Measurements from ENCODE around the gene RPL5.
"Not testable (repeated sequence)": the region's sequence is repeated elsewhere in the genome, so short reads cannot be mapped to it uniquely, and the experiment has no call there.

RPL5 gene

GRCh38 chr1:92831762-92832536 is at the start of gene RPL5:
RPL5 (plus strand) TSS chr1:92832040; CDS start chr1:92832115, 75 bp downstream.
- H3K4me3 ChIP-seq (ENCODE audit: control insufficient read depth, low read depth, low read length): peak within 1 kb of the TSS; percentile 82
- peak; percentile 86 for DNase-seq (ENCODE audit: low read depth)
- TF ChIP-seq, protein P1, sequence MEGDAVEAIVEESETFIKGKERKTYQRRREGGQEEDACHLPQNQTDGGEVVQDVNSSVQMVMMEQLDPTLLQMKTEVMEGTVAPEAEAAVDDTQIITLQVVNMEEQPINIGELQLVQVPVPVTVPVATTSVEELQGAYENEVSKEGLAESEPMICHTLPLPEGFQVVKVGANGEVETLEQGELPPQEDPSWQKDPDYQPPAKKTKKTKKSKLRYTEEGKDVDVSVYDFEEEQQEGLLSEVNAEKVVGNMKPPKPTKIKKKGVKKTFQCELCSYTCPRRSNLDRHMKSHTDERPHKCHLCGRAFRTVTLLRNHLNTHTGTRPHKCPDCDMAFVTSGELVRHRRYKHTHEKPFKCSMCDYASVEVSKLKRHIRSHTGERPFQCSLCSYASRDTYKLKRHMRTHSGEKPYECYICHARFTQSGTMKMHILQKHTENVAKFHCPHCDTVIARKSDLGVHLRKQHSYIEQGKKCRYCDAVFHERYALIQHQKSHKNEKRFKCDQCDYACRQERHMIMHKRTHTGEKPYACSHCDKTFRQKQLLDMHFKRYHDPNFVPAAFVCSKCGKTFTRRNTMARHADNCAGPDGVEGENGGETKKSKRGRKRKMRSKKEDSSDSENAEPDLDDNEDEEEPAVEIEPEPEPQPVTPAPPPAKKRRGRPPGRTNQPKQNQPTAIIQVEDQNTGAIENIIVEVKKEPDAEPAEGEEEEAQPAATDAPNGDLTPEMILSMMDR (IDR thresholded peaks at IDR 0.05; ENCODE audit: control insufficient read depth, insufficient read depth, low read depth, low read length, missing control alignments): peak; percentile 95

- not testable (repeated sequence) for DNase-seq (ENCODE audit: low read depth)
- H3K4me3 ChIP-seq (ENCODE audit: control insufficient read depth, low read depth, low read length): peak overlapping the region; percentile 91
Observed at GRCh38 chr1:92783550-92783949, 48.3 kb upstream of the RPL5 start.

- DNase-seq (ENCODE audit: low read depth): no peak
- H3K4me3 ChIP-seq (ENCODE audit: control insufficient read depth, low read depth, low read length): peak overlapping the region; percentile 91
- TF ChIP-seq, protein P1 (IDR thresholded peaks at IDR 0.05; ENCODE audit: control insufficient read depth, insufficient read depth, low read depth, low read length, missing control alignments): no peak
Observed at GRCh38 chr1:92784021-92784638, 47.7 kb upstream of the RPL5 start.

GRCh38 chr1:92784639-92785500 is 47.0 kb upstream of the RPL5 start, which contains the start of gene EVI5:
EVI5 (minus strand) TSS chr1:92785108; CDS start chr1:92736546, 48,562 bp downstream.
- peak within 1 kb of the TSS; percentile 91 for H3K4me3 ChIP-seq (ENCODE audit: control insufficient read depth, low read depth, low read length)
- TF ChIP-seq, protein P1 (IDR thresholded peaks at IDR 0.05; ENCODE audit: control insufficient read depth, insufficient read depth, low read depth, low read length, missing control alignments): no peak
- DNase-seq (ENCODE audit: low read depth): peak; percentile 84

DNA sequence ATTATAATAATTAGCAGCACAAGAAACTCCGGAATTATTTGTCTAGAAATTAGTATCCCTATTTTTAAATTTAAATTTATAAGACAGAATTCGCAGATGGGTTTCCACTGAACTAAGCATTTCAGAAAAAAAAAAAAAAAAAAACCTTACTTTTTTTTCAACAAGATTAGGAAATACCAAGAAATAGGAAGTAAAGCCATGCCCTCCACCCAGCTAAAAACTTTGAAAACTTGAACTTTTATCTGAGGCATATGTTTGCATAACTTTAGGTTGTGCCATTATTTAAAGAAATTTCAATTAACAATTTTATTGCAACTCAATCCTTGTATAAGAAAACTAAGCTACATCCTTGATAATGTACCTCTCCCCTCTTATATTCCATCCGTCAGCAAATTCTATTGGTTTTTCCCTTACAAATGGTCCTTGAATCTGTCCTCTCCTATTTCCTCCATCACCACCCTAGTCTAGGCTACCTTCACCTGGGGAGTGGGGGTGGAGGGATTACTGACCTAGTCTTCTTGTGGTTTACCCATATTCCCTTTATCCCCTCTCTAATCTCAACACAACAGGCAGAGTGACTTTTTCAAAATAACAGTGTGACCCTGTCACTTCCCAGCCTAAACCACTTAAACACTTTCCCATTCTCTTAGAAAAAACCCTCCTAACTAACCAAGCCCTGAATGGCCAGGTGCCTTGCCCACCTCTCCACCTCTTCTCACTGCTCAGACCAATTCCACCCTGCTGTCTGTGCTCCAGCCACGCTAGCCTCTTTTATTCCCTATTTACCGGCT is 45.5 kb upstream of the RPL5 start:
- no peak for DNase-seq (ENCODE audit: low read depth)
- TF ChIP-seq, protein P1 (IDR thresholded peaks at IDR 0.05; ENCODE audit: control insufficient read depth, insufficient read depth, low read depth, low read length, missing control alignments): no peak
- H3K4me3 ChIP-seq (ENCODE audit: control insufficient read depth, low read depth, low read length): no peak overlapping the region

GRCh38 chr1:92790081-92790480 is 41.8 kb upstream of the RPL5 start:
- no peak for DNase-seq (ENCODE audit: low read depth)
- H3K4me3 ChIP-seq (ENCODE audit: control insufficient read depth, low read depth, low read length): no peak overlapping the region
- TF ChIP-seq, protein P1 (IDR thresholded peaks at IDR 0.05; ENCODE audit: control insufficient read depth, insufficient read depth, low read depth, low read length, missing control alignments): no peak

Data from AG09309 (cell line).